VCaP (cell line): ENCODE data around the gene CFAP410.
A peak's percentile ranks its signal among the peaks of the same experiment; 100 is the strongest.

ENCODE experiments used
- H3K27ac ChIP-seq: fragments of 450-650 bp; 2 replicates; pipeline ENCODE4 v1.5.1; 2017
- TF ChIP-seq, protein P1 (sequence below): fragments of 450-650 bp; conservative IDR thresholded peaks from 2 replicates; pipeline ENCODE4 v1.5.1; 2017; ENCODE audit warnings: mild to moderate bottlenecking, moderate library complexity

The CFAP410 gene

DNA sequence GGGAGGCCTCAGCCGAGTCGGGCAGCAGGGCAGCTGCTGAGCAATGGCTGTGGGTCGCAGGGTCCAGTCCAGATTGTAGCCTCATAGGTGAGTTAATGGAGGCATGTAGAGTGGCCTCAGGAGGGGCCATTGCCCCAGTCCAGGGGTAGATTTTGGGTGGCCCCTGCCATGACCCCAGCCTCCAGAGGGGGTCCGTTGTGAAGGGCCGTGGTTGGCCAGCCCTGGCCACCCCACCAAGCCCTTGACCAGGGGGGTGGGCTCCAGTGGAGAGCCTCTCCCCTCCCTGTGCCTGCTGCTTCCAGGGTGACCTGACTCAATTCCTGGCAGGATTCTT is 40.3 kb upstream of the CFAP410 start:
- no peak overlapping the region for H3K27ac ChIP-seq
- TF ChIP-seq, protein P1, sequence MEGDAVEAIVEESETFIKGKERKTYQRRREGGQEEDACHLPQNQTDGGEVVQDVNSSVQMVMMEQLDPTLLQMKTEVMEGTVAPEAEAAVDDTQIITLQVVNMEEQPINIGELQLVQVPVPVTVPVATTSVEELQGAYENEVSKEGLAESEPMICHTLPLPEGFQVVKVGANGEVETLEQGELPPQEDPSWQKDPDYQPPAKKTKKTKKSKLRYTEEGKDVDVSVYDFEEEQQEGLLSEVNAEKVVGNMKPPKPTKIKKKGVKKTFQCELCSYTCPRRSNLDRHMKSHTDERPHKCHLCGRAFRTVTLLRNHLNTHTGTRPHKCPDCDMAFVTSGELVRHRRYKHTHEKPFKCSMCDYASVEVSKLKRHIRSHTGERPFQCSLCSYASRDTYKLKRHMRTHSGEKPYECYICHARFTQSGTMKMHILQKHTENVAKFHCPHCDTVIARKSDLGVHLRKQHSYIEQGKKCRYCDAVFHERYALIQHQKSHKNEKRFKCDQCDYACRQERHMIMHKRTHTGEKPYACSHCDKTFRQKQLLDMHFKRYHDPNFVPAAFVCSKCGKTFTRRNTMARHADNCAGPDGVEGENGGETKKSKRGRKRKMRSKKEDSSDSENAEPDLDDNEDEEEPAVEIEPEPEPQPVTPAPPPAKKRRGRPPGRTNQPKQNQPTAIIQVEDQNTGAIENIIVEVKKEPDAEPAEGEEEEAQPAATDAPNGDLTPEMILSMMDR = no peak

DNA sequence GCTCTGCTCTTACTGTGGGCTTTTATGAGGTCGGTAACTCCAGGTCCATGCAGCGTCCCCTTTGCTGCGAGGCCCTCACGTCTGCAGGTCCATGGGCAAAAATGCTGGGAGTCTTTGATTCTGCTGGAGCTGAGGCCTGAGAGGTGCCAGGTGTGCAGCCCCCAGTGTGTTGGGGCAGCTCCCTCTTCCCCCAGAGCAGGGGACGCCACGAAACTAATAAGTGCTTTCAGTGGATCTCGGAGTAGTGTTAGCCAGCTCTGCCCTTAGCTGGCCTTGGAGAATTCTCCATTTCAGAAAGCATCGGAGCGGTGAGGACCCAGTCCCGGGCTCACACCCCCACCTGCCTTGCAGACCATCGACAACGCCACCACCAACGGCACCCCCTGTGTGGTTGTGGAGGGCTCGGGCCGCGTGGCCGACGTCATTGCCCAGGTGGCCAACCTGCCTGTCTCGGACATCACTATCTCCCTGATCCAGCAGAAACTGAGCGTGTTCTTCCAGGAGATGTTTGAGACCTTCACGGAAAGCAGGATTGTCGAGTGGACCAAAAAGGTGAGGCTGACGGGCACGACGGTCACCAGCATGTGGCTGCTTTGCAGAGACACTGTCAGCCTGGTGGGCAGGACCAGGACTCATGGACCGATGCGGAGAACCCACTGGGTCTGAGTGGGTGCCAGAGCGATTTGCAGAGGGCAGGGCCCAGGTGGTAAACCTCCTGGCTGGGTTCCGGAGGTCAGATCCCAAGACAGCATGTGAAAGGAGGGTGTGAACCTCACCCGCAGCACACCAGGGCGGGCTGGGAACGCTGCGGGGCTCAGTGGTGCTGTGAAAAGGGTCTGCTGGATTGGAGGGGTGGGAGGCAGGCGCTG is 39.7 kb upstream of the CFAP410 start:
- H3K27ac ChIP-seq = no peak overlapping the region
- TF ChIP-seq, protein P1 = no peak

DNA sequence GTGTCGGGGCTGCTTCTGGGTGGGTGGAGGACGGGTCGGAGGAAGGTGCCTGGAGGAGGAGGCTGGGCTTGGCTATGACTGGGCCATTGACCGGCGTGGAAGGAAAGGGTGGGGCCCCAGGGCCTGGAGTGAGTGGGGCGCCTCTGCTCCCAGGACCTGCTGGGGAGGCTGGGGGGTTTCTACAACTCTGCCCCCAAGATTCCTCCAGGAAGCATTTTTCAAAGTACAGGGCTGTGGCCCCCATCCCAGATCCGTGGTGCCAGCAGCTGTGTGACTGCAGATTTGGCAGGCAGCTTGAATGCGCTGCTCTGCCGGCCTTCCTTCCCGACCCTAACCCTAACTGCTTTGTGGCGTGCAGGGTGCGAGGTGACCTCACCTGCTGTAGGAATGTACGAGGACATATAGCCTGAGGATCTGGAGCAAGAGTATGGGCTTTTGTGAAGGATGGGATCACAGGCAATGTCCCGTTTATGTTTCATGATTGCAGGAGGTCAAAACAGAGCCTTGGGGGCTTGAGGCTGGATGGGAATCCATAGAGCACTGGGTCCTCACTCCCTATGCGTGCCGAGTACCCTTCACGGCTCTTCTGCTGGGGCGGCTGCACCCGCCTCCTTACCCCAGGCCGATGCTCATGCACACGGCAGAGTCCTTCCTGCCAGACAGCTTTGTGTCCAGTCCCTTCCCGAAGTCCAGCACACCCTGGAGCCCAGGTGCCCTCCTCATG is 38.9 kb upstream of the CFAP410 start:
- no peak overlapping the region for H3K27ac ChIP-seq
- TF ChIP-seq, protein P1 = no peak

DNA sequence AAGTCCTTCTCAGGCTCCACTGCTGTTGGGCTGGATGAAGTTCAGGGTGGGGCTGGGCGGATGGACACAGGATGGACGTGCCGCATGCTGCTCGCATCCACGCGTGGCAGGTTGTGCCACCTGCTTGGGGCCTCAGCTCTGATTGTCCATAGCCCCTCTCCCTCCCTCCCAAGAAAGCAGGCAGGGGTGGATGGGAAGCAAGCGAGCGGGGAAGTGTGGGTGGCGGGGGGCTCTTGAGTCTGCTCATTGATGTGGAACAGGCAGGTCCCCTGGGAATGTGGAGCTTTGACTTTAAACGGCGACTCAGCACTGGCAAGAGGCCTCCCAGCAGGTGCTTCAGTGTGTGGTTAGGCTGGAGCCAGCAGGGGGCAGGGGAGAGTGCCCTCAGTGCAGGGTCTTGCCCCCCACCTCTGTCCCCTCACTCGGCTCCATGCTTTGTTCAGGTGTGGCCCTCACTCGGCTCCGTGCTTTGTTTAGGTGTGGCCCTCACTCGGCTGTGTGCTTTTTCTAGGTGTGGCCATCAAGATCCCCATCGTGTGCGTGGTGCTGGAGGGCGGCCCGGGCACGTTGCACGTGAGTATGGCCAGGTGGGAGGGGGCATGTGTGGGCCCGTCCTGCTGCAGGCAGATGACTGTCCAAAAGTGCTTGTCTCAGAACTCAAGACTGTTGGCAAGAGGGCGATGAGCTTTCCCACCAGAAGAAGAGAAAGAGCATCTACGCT is 38.2 kb upstream of the CFAP410 start:
- TF ChIP-seq, protein P1 = peak; percentile 26; the same call in 1 of the 2 replicates
- no peak overlapping the region for H3K27ac ChIP-seq

DNA sequence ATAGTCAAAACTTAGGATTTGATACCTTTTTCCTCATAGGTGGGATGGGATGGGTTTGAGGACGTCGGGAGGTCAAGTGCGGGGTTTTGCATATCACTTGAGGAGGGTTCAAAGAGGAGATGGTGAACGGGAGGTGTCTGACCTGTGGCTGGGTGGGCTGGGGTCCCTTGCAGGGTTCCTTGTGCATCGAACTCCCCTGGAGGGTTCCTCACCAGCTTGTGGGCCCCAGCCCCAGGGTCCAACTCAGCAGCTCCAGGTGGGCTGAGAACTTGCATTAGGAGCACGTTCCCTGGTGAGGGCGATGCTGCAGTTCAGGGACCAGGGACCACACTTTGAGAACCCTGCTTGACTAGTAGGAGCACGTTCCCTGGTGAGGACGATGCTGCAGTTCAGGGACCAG is 37.4 kb upstream of the CFAP410 start:
- no peak overlapping the region for H3K27ac ChIP-seq
- TF ChIP-seq, protein P1 = no peak

DNA sequence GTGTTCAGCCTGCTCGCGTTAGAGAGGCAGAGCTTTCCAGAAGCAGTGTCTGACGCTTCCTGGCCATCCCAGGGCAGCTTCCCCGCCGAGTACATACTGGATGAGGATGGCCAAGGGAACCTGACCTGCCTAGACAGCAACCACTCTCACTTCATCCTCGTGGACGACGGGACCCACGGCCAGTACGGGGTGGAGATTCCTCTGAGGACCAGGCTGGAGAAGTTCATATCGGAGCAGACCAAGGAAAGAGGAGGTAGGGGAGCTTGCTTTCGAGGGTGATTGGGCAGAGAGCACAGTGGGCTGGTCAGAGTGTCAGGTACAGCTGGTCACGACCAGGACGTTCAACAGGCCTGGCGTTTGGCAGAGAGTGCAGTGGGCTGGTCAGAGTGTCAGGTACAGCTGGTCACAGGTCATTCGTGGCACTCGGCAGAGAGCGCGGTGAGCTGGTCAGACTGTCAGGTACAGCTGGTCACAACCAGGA is 36.6 kb upstream of the CFAP410 start:
- TF ChIP-seq, protein P1 = no peak
- H3K27ac ChIP-seq = no peak overlapping the region

DNA sequence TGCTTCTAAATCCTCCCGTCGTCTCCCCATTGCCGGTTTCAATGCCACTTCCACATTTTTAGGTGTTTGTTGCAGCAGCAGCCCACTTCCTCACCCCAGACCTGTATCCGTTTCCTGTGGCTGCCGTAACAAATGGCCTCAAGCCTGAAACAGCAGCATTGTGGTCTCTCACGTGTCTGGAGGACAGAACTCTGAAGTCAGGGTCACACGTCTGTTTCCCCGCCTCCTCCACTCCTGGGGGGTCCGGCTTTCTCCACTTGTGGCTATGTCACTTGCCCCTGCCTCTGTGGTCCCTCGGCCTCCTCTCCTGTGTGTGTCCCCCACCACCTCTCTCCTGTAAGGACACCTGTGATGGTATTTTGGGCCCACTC is 36.1 kb upstream of the CFAP410 start:
- H3K27ac ChIP-seq = no peak overlapping the region
- TF ChIP-seq, protein P1 = no peak
